22Rv1 (cell line): ENCODE measurements around the gene SIPA1L2.

Source experiments
- H3K27ac ChIP-seq: fragments of 450-650 bp; 2 replicates; pipeline ENCODE4 v1.5.1; 2017
- CTCF ChIP-seq: fragments of 450-650 bp; IDR thresholded peaks from 2 replicates; pipeline ENCODE4 v1.5.1; 2017; ENCODE audit warnings: mild to moderate bottlenecking
- ZFX ChIP-seq: fragments of 450-650 bp; IDR thresholded peaks from 2 replicates; pipeline ENCODE4 v1.6.1; 2017; ENCODE audit warnings: antibody characterized with exemption, borderline replicate concordance

Gene SIPA1L2

GRCh38 chr1:232655028-232655745, 25.3 kb upstream of the SIPA1L2 start:
- TF ChIP-seq CTCF, result no peak
- TF ChIP-seq ZFX, result no peak
- no peak overlapping the region for H3K27ac ChIP-seq

GRCh38 chr1:232653789-232654188, 23.9 kb upstream of the SIPA1L2 start:
- no peak overlapping the region for H3K27ac ChIP-seq
- TF ChIP-seq CTCF (no peak), ZFX (no peak)

- H3K27ac ChIP-seq, result no peak overlapping the region
- TF ChIP-seq CTCF (no peak), ZFX (no peak)
Measured at GRCh38 chr1:232650845-232651244, 20.9 kb upstream of the SIPA1L2 start.

- TF ChIP-seq ZFX (no peak), CTCF (no peak)
- H3K27ac ChIP-seq, result no peak overlapping the region
Measured at GRCh38 chr1:232650418-232650817, 20.5 kb upstream of the SIPA1L2 start.

GRCh38 chr1:232648316-232648715, 18.4 kb upstream of the SIPA1L2 start:
- TF ChIP-seq ZFX, result no peak
- TF ChIP-seq CTCF, result no peak
- H3K27ac ChIP-seq, result no peak overlapping the region

GRCh38 chr1:232644209-232644608, 14.3 kb upstream of the SIPA1L2 start:
- TF ChIP-seq ZFX, result no peak
- no peak for TF ChIP-seq CTCF
- H3K27ac ChIP-seq, result no peak overlapping the region

GRCh38 chr1:232643251-232643650, 13.3 kb upstream of the SIPA1L2 start:
- H3K27ac ChIP-seq, result no peak overlapping the region
- TF ChIP-seq CTCF, result no peak
- TF ChIP-seq ZFX, result no peak
